ENCODE results near the gene TTC28.

Gene TTC28

DNA sequence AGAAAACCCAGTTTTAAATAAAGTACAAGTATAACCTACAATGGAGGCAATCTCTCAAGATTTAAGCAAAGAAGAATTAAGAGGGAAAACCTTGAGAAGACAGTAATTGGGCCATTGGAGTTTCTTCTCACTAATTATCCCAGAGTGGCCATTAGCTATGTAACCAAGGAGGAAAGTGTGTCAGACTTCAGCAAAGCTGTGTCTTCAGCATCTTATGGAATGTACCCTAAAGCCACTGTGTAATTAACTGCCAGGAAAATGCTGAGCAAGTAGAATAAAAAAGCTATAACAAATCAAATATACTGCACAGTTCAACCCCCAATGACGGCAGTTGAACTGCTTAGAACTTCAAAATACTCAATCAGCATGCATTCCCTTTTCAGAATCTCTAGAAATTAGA, 261.6 kb downstream of the TTC28 start:
- H3K4me3 ChIP-seq (ENCODE audit: low read length), result no peak overlapping the region
- TF ChIP-seq, protein P1, sequence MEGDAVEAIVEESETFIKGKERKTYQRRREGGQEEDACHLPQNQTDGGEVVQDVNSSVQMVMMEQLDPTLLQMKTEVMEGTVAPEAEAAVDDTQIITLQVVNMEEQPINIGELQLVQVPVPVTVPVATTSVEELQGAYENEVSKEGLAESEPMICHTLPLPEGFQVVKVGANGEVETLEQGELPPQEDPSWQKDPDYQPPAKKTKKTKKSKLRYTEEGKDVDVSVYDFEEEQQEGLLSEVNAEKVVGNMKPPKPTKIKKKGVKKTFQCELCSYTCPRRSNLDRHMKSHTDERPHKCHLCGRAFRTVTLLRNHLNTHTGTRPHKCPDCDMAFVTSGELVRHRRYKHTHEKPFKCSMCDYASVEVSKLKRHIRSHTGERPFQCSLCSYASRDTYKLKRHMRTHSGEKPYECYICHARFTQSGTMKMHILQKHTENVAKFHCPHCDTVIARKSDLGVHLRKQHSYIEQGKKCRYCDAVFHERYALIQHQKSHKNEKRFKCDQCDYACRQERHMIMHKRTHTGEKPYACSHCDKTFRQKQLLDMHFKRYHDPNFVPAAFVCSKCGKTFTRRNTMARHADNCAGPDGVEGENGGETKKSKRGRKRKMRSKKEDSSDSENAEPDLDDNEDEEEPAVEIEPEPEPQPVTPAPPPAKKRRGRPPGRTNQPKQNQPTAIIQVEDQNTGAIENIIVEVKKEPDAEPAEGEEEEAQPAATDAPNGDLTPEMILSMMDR (IDR thresholded peaks at IDR 0.05; ENCODE audit: insufficient read depth, low read depth, low read length, missing control alignments), result no peak

DNA sequence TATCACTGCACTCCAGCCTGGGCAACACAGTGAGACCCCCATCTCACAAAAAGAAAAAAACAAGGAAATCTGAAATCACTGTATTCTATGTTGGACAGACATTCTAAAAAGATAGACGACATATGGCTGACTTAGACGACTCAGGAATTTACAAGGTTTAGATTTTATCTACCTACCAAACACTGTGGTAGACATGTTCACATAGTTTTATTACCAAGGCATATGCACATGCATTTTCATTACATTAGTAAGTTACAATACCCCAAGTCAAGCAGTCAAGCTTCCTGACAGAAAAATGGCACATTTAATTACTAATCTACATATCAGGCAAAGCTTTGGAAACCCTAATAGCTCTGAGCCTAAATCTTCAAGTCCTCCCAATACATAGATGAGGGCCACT, 262.2 kb downstream of the TTC28 start:
- H3K4me3 ChIP-seq (ENCODE audit: low read length), result no peak overlapping the region
- DNase-seq (ENCODE audit: low read depth), result no peak
- TF ChIP-seq, protein P1 (IDR thresholded peaks at IDR 0.05; ENCODE audit: insufficient read depth, low read depth, low read length, missing control alignments), result no peak

More for the DNA sequence above, 261.6 kb downstream of the TTC28 start:
- DNase-seq (ENCODE audit: low read depth), result no peak

DNA sequence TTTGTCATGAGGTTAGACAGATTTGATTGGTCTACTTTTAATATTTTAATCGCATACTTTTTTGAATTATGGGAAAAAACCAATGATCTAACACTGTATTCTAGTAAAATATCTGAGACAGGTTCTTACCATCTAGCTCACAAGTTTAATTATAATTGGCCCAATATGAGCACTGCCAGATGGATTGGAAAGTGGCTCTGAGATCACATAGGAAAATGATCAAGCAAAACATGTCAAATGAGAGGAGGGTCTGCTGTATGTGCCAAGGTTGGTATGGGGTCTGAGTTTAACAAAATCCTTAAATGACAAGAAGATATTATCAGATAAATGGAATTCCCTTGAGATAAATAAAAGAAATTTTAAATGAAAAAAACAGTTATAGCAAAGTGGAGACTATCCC, 264.7 kb downstream of the TTC28 start:
- TF ChIP-seq, protein P1 (IDR thresholded peaks at IDR 0.05; ENCODE audit: insufficient read depth, low read depth, low read length, missing control alignments), result no peak
- H3K4me3 ChIP-seq (ENCODE audit: low read length), result no peak overlapping the region
- DNase-seq (ENCODE audit: low read depth), result no peak

DNA sequence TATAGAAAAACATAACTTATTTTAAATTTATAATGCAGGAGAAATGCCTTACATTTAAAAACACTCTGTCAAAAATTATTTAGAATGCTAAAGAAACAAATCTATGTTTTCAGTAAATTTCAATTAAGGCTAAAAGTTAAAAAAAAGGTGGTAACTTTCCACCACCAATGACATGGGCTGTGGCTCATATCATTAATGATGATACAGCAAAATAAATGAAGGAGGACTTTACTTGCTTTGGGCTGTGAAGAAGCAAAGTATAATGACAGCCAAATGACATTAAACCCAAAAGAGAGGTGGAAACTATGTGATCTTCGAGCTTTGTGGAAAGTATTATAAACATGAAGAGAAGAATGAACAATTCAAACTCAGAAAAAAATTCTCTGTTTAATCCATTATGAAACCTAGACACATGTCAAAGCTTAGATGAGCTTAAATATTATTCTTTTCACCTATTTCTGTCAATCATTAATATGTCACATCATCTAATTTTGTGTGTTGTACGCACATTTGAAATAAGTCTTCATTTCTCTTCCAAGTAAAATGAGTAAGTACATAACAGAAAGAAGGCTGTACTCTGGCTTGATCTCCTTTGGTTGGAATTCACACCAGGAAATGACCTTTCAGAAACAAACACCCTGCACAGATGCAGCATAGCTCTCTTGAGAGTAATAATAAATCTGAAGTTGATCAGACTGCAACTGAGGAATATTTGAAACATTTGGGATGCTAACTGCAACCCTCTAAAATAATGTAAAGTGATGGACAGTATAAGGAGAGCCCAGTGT, 265.8 kb downstream of the TTC28 start:
- no peak for DNase-seq (ENCODE audit: low read depth)
- TF ChIP-seq, protein P1 (IDR thresholded peaks at IDR 0.05; ENCODE audit: insufficient read depth, low read depth, low read length, missing control alignments), result no peak
- no peak overlapping the region for H3K4me3 ChIP-seq (ENCODE audit: low read length)

DNA sequence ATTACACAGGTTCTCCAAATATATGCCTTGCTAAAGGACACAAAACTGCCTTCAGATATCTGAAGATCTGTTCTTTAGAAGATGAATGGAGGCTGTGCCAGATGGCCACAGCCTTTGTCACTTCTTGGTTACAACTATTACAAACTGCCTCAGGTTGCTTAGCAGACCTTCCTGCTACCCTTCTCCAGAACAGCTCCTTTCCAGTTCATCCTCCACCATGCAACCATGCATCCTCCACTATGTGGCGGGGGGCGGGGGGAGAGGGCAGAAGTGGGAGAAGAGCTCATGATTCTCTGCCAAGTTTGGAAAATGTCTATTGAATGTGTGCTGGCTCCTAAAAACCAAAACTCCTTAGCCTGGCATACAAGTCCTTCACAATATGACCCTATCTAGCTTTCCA, 267.5 kb downstream of the TTC28 start:
- DNase-seq (ENCODE audit: low read depth), result no peak
- H3K4me3 ChIP-seq (ENCODE audit: low read length), result no peak overlapping the region
- TF ChIP-seq, protein P1 (IDR thresholded peaks at IDR 0.05; ENCODE audit: insufficient read depth, low read depth, low read length, missing control alignments), result no peak

DNA sequence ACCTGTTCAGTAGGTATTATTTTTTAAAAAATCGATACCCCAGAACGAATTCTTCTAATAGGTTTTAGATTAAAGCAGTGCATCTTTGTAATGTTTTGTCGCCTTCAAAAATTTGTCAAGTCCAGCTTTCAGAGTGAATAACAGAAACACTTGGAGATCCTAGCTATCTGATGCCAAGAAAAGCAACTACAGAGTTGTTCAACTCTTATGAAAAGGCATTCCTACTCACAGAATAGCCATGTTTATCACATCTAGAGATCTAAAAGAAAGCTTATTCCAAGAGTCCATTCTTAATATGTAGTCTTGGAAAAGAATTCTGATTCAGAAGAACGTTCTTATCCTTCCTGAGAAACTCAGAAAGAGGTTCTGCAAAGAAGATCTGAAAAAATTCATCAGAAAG, 268.5 kb downstream of the TTC28 start:
- TF ChIP-seq, protein P1 (IDR thresholded peaks at IDR 0.05; ENCODE audit: insufficient read depth, low read depth, low read length, missing control alignments), result no peak
- H3K4me3 ChIP-seq (ENCODE audit: low read length), result no peak overlapping the region
- no peak for DNase-seq (ENCODE audit: low read depth)
